Tongue (tissue), 2 donors: ENCODE results near the gene STRN. TPM values are rescaled to one million over a fixed set of nuclear protein-coding genes. Genes with fewer than 3 reads are reported as not detected.

ENCODE experiments used
- small RNA-seq: library from RNA; depleted of rRNA; stranded (forward); fragments of <200 nt; gene quantifications from one replicate; pipeline ENCODE3, GENCODE V24; 2014; ENCODE audit warnings: low replicate concordance
- total RNA-seq: library from RNA; depleted of rRNA; stranded (reverse); fragments of >200 nt; gene quantifications from one replicate; pipeline ENCODE4 v1.2.3, GENCODE V29; 2014

STRN gene
- total RNA-seq, 1 donor from 2014 or later, result 38.1 TPM

Small RNAs within 50 kb of the gene (small RNA-seq; reads per million reads assigned to genes)
- gene RNU6-577P, result not detected

Other genes starting within 250 kb of the STRN start
- 38.2 TPM for gene HEATR5B, start 117.8 kb upstream of the STRN start, total RNA-seq
- 7.6 TPM for gene GPATCH11, start 118.0 kb upstream of the STRN start, total RNA-seq
- 31.2 TPM for gene EIF2AK2, start 190.4 kb upstream of the STRN start, total RNA-seq
- not detected for gene SULT6B1, start 222.1 kb upstream of the STRN start, total RNA-seq
- gene CEBPZOS, start 230.0 kb upstream of the STRN start, total RNA-seq, result 17.0 TPM